Measurements from ENCODE around the gene PREX1. TPM values are rescaled to one million over a fixed set of nuclear protein-coding genes. Genes with fewer than 3 reads are reported as not detected.

PREX1 gene
- total and polyA plus RNA-seq, 9 donors: 3.8 to 13.6 (median 6.7) TPM

GRCh38 chr20:48837014-48837413, 9.2 kb upstream of the PREX1 start:
- TF ChIP-seq EP300 (IDR thresholded peaks at IDR 0.05) (no peak), POLR2A (IDR thresholded peaks at IDR 0.05) (no peak), CTCF (IDR thresholded peaks at IDR 0.05) (no peak)
- no peaks in the 10 kb centered on the region for H3K9me3 ChIP-seq
- H3K4me3 ChIP-seq: no peak overlapping the region
- intact Hi-C loops (cut with DNase I): no loop called here
- H3K27me3 ChIP-seq: no peaks in the 10 kb centered on the region
- no peak overlapping the region for H3K27ac ChIP-seq
- H3K36me3 ChIP-seq: no peaks in the 10 kb centered on the region
- 93 to 98% (median 94%) methylated on average over 3 of the region's 3 CpGs for WGBS, 3 donors
- no peaks in the 10 kb centered on the region for H3K4me1 ChIP-seq (ENCODE audit: insufficient read depth)
- DNase-seq: no peak

- intact Hi-C loops (cut with DNase I): no loop called here
- Histone ChIP-seq H3K4me3 (no peak overlapping the region), H3K27ac (no peak overlapping the region), H3K4me1 (ENCODE audit: insufficient read depth) (no peaks in the 10 kb centered on the region), H3K36me3 (no peaks in the 10 kb centered on the region), H3K9me3 (no peaks in the 10 kb centered on the region), H3K27me3 (no peaks in the 10 kb centered on the region)
- 94 to 97% (median 96%) methylated on average over 2 of the region's 2 CpGs for WGBS, 3 donors
- TF ChIP-seq EP300 (IDR thresholded peaks at IDR 0.05) (no peak), POLR2A (IDR thresholded peaks at IDR 0.05) (no peak), CTCF (IDR thresholded peaks at IDR 0.05) (no peak)
- no peak for DNase-seq
Measured at GRCh38 chr20:48835390-48835789, 7.6 kb upstream of the PREX1 start.

GRCh38 chr20:48834278-48834677, 6.5 kb upstream of the PREX1 start:
- H3K27ac ChIP-seq: no peak overlapping the region
- H3K36me3 ChIP-seq: no peaks in the 10 kb centered on the region
- intact Hi-C loops (cut with DNase I): no loop called here
- TF ChIP-seq CTCF (IDR thresholded peaks at IDR 0.05): no peak
- TF ChIP-seq EP300 (IDR thresholded peaks at IDR 0.05): no peak
- no peak for TF ChIP-seq POLR2A (IDR thresholded peaks at IDR 0.05)
- WGBS, 3 donors: 12 to 40% (median 24%) methylated on average over 2 of the region's 2 CpGs
- no peak for DNase-seq
- H3K4me3 ChIP-seq: no peak overlapping the region
- H3K4me1 ChIP-seq (ENCODE audit: insufficient read depth): no peaks in the 10 kb centered on the region
- no peaks in the 10 kb centered on the region for H3K9me3 ChIP-seq
- H3K27me3 ChIP-seq: no peaks in the 10 kb centered on the region

DNA sequence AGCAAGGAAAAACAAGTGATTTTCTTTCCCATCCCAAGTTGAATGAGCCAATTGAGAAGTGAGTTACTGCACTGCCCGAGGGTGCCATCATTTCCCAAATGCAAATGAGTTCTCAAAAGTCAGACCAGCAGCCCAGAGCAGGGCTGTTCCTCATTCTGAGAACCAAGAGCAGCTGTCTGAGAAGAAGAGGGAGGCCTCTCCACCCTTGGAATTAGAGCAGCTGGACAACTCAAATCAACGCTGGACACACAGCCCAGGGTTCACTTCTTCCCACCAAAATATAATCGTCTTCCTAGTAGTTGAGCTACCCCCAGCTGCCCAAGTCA, 4.6 kb upstream of the PREX1 start:
- Histone ChIP-seq H3K4me1 (ENCODE audit: insufficient read depth) (no peaks in the 10 kb centered on the region), H3K27me3 (no peaks in the 10 kb centered on the region), H3K4me3 (no peak overlapping the region), H3K27ac (no peak overlapping the region), H3K36me3 (no peaks in the 10 kb centered on the region), H3K9me3 (no peaks in the 10 kb centered on the region)
- intact Hi-C loops (cut with DNase I): no loop called here
- TF ChIP-seq CTCF (IDR thresholded peaks at IDR 0.05) (no peak), POLR2A (IDR thresholded peaks at IDR 0.05) (no peak)
- no peak for DNase-seq
- 23 to 43% (median 23%) methylated on average over 3 of the region's 3 CpGs for WGBS, 3 donors

All from ovary (tissue), 9 donors.